Activated naive CD4-positive, alpha-beta T cell treated with anti-CD3 and anti-CD28 coated beads, Interleukin-2, amount 50 U/mL, for 24 hours (primary cell): ENCODE data around the gene ARL4C.

ENCODE experiments used
- H3K27ac Mint-ChIP-seq: one replicate; pipeline ENCODE4 v1.8.0; 2021; ENCODE audit warnings: mild to moderate bottlenecking, mixed read lengths
- H3K27me3 Mint-ChIP-seq: one replicate; pipeline ENCODE4 v1.8.0; 2021; ENCODE audit warnings: mixed read lengths
- H3K36me3 Mint-ChIP-seq: one replicate; pipeline ENCODE4 v1.8.0; 2021; ENCODE audit warnings: mixed read lengths
- H3K4me1 Mint-ChIP-seq: one replicate; pipeline ENCODE4 v1.8.0; 2021; ENCODE audit warnings: mixed read lengths
- H3K4me3 Mint-ChIP-seq: one replicate; pipeline ENCODE4 v1.8.0; 2021; ENCODE audit warnings: mild to moderate bottlenecking, mixed read lengths
- H3K9me3 Mint-ChIP-seq: one replicate; pipeline ENCODE4 v1.8.0; 2021; ENCODE audit warnings: mixed read lengths

Gene ARL4C

DNA sequence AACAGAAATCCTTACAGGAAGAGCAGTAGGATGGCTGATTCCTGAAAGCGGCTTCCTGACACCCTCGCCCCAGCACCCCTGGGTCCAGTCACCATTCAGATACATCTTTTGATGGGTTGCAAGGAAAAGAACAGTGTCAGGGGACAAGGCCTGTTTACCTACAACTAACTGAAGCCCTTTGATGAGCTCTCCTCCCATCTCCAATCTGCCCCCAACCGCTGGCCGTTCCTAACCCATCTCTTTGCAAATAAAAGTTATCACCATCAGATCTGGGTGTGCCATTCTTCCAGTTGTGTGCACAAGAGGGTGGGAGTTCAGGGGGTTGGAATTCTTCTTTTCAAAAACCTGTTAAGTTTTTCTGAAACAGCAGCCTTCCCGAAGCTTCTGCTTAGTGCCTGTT, 48.9 kb downstream of the ARL4C start:
- no peaks in the 10 kb centered on the region for H3K27me3 Mint-ChIP-seq
- H3K9me3 Mint-ChIP-seq = no peaks in the 10 kb centered on the region
- H3K4me1 Mint-ChIP-seq = peaks cover 90% of the 10 kb centered on the region
- peak overlapping the region; percentile 97 for H3K27ac Mint-ChIP-seq
- H3K36me3 Mint-ChIP-seq = peaks cover 6% of the 10 kb centered on the region
- peak overlapping the region; percentile 83 for H3K4me3 Mint-ChIP-seq

DNA sequence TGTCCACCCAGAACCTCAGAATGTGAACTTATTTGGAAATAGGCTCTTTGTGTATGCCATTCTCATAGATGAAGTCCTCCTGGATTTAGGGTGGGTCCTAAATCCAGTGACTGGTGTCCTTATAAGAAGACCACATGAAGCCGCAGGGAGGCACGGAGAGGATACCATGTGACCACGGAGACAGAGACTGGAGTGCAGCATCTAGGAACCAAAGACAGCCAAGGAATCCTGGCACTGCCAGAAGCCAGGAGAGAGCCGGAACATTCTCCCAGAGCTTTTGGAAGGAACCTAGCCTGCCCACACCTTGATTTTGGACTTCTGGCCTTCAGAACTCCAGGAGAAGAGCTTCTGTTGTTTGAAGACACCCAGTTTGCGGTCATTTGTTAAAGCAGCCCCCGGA, 49.7 kb downstream of the ARL4C start:
- Mint-ChIP-seq H3K4me1 (peaks cover 90% of the 10 kb centered on the region), H3K27ac (peak overlapping the region; percentile 99), H3K27me3 (no peaks in the 10 kb centered on the region), H3K36me3 (peaks cover 6% of the 10 kb centered on the region), H3K9me3 (no peaks in the 10 kb centered on the region), H3K4me3 (peak overlapping the region; percentile 84)

- Mint-ChIP-seq H3K27me3 (no peaks in the 10 kb centered on the region), H3K4me3 (peak overlapping the region; percentile 84), H3K9me3 (no peaks in the 10 kb centered on the region), H3K36me3 (peaks cover 6% of the 10 kb centered on the region), H3K4me1 (peaks cover 89% of the 10 kb centered on the region), H3K27ac (peak overlapping the region; percentile 99)
Observed at GRCh38 chr2:234446404-234447076, 50.3 kb downstream of the ARL4C start.

DNA sequence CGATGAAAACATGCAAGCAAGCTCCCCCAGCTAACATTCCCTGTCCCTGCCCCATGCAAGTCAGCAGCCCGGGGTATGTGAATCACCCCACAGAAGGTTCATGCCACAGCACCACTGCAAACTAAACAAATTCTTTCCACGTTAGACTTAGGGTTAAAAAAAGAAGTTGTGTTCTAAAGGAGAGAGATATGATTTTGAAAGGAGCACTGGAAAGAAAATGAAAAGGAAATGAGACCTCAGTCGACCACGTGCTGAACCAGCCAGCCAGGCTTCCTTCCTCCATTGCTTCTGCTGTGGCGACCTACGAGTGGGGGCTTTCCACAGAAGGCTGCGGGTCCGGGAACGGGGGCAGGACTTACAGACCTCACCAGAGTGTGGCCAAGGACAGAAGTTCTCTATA, 52.0 kb downstream of the ARL4C start:
- peaks cover 86% of the 10 kb centered on the region for H3K4me1 Mint-ChIP-seq
- H3K36me3 Mint-ChIP-seq = peaks cover 2% of the 10 kb centered on the region
- H3K9me3 Mint-ChIP-seq = no peaks in the 10 kb centered on the region
- peak overlapping the region; percentile 99 for H3K27ac Mint-ChIP-seq
- H3K4me3 Mint-ChIP-seq = peak overlapping the region; percentile 82
- H3K27me3 Mint-ChIP-seq = no peaks in the 10 kb centered on the region

DNA sequence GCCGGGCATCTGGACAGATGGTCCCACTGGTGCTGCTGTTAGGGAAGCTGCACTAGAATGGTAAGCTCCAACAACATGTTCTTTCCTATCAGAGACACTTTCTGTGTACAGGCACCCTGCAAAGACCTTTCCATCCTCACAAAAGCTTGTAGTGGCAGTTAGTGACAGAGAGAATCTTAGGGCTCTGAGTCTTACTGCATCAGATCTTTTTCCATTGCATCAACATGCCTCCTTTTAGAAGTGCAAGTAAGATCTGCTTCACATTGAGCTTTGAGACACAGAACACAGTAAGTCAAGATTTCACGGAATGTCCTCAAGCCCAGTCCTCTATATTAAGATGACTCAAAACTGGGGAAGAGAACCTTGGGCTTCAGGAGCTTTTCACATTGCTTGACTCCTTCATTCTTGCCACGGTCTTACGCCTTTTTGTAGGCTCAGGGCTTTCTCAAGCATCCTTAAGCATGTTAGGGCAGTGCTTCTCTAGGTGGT, 52.6 kb downstream of the ARL4C start:
- Mint-ChIP-seq H3K4me3 (peak overlapping the region; percentile 82), H3K4me1 (peaks cover 88% of the 10 kb centered on the region), H3K9me3 (no peaks in the 10 kb centered on the region), H3K27ac (peak overlapping the region; percentile 99), H3K36me3 (peaks cover 2% of the 10 kb centered on the region), H3K27me3 (no peaks in the 10 kb centered on the region)
